HepG2 (cell line): ENCODE results near the gene AKAP6. TPM values are rescaled to one million over a fixed set of nuclear protein-coding genes. Genes with fewer than 3 reads are reported as not detected.

Source experiments
- ATAC-seq: fragments of 200-7000 bp; cut with Tn5 transposase; 3 replicates; pipeline ENCODE4 v1.9.1; 2020; ENCODE audit warnings: mild to moderate bottlenecking, moderate library complexity
- BruUV-seq: library from RNA; stranded (reverse); fragments of 400-500 nt; replicated peaks from 2 replicates; lab custom pipeline; 2021; lab: Mats Ljungman, UMichigan
- CTCF ChIA-PET: fragments of 300-600 bp; formaldehyde crosslinking; extraction: SDS; loops from one replicate; lab custom pipeline; 2021; ENCODE audit warnings: low total read pairs, inconsistent platforms, low intra/inter-chr PET ratio; lab: Yijun Ruan, JAX
- POLR2A ChIA-PET: fragments of 350-600 bp; sonication (Branson Sonifier 250); formaldehyde crosslinking; loops from one replicate; lab custom pipeline; 2020; ENCODE audit warnings: antibody characterized with exemption, inconsistent platforms; lab: Yijun Ruan, JAX
- DNase-seq: peaks from one replicate; pipeline ENCODE4 v3.0.0-alpha.2; 2015; ENCODE audit warnings: low spot score
- FAIRE-seq: peaks from 3 replicates; lab custom pipeline; 2011; peaks lifted over from hg19 to GRCh38; lab: Jason Lieb, UNC
- H2AFZ ChIP-seq: one replicate; pipeline ENCODE4 v1.6.1; 2011; ENCODE audit warnings: low read length, inconsistent platforms
- H3K27ac ChIP-seq: fragments of 300-600 bp; 3 replicates; pipeline ENCODE4 v1.8.0; 2011; ENCODE audit warnings: mixed run types, mild to moderate bottlenecking, mixed read lengths, low read length, inconsistent platforms; ENCODE audit not compliant: insufficient read depth; ENCODE audit errors: extremely low read length
- H3K27me3 ChIP-seq, 2 experiments: fragments of 200-600 bp in 1 of 2; 2 replicates in 1 of 2; 3 replicates in 1 of 2; pipeline versions ENCODE4 v1.6.0 to v1.8.0; 2011; ENCODE audit warnings: low read length in 2 of 2, mild to moderate bottlenecking in 2 of 2, moderate library complexity in 2 of 2, inconsistent platforms in 1 of 2; ENCODE audit not compliant: insufficient read depth in 2 of 2, control insufficient read depth in 1 of 2
- H3K36me3 ChIP-seq, 2 experiments: fragments of 200-600 bp in 1 of 2; replicated peaks in 1 of 2; 2 replicates in 1 of 2; 3 replicates in 1 of 2; pipeline versions ENCODE4 v1.5.1 to v1.8.0; 2011; ENCODE audit warnings: low read length in 2 of 2, inconsistent platforms in 1 of 2; ENCODE audit not compliant: insufficient read depth in 2 of 2, control insufficient read depth in 1 of 2
- H3K4me1 ChIP-seq: 2 replicates; pipeline ENCODE4 v1.5.1; 2012; ENCODE audit warnings: low read length, inconsistent platforms; ENCODE audit not compliant: insufficient read depth
- H3K4me2 ChIP-seq: 2 replicates; pipeline ENCODE4 v1.6.0; 2011; ENCODE audit warnings: low read depth, low read length, inconsistent platforms
- H3K4me3 ChIP-seq, 3 experiments: fragments of 200-600 bp in 1 of 3; sonication (generic), shearing (Covaris generic) in 1 of 3; replicated peaks in 1 of 3; 2 replicates each; pipeline ENCODE4 v1.5.1; 2011 to 2016; ENCODE audit warnings: low read length in 3 of 3, inconsistent platforms in 2 of 3, low read depth in 2 of 3, mild to moderate bottlenecking in 2 of 3, control low read depth in 1 of 3, mixed read lengths in 1 of 3; ENCODE audit not compliant: insufficient read depth in 1 of 3
- H3K79me2 ChIP-seq: one replicate; pipeline ENCODE4 v1.6.1; 2011; ENCODE audit warnings: low read length, inconsistent platforms; ENCODE audit not compliant: insufficient read depth
- H3K9ac ChIP-seq: 2 replicates; pipeline ENCODE4 v1.6.0; 2011; ENCODE audit warnings: mild to moderate bottlenecking, low read depth, low read length, inconsistent platforms; ENCODE audit not compliant: insufficient read depth
- H3K9me3 ChIP-seq: 2 replicates; pipeline ENCODE4 v1.5.1; 2012; ENCODE audit warnings: mild to moderate bottlenecking, low read length
- H4K20me1 ChIP-seq: 2 replicates; pipeline ENCODE4 v1.6.0; 2011; ENCODE audit warnings: inconsistent platforms, mild to moderate bottlenecking, low read length, moderate library complexity; ENCODE audit not compliant: insufficient read depth
- ELF4 ChIP-seq: sonication (generic); formaldehyde crosslinking; IDR thresholded peaks from 2 replicates; pipeline ENCODE4 v1.5.0; 2020; ENCODE audit warnings: missing genetic modification reagents, mild to moderate bottlenecking, moderate library complexity, borderline replicate concordance
- GABPA ChIP-seq, 2 experiments: IDR thresholded peaks; 2 replicates each; pipeline ENCODE4 v1.6.1; 2011 to 2016; ENCODE audit warnings: low read depth in 2 of 2, low read length in 1 of 2, missing biosample characterization in 1 of 2, missing genetic modification characterization in 1 of 2
- NR2F6 ChIP-seq, 2 experiments: IDR thresholded peaks; 2 replicates each; pipeline ENCODE4 v1.6.1; 2016; ENCODE audit warnings: antibody characterized with exemption in 1 of 2, mild to moderate bottlenecking in 1 of 2
- RFXAP ChIP-seq: sonication (generic); formaldehyde crosslinking; IDR thresholded peaks from 2 replicates; pipeline ENCODE4 v1.4.0; 2020; ENCODE audit warnings: missing genetic modification reagents, borderline replicate concordance
- SETDB1 ChIP-seq: sonication (generic); formaldehyde crosslinking; IDR thresholded peaks from 2 replicates; pipeline ENCODE4 v1.5.1; 2020; ENCODE audit warnings: missing genetic modification reagents, mild to moderate bottlenecking, borderline replicate concordance
- SYNCRIP ChIP-seq: fragments of 200-400 bp; formaldehyde crosslinking; IDR thresholded peaks from 2 replicates; pipeline ENCODE4 v1.6.1; 2018; ENCODE audit warnings: mild to moderate bottlenecking, low read depth, low read length; ENCODE audit not compliant: insufficient read depth
- TAF1 ChIP-seq: sonication (generic); formaldehyde crosslinking; IDR thresholded peaks from 2 replicates; pipeline ENCODE4 v1.4.0; 2020; ENCODE audit warnings: missing genetic modification reagents
- THYN1 ChIP-seq: sonication (generic); formaldehyde crosslinking; IDR thresholded peaks from 2 replicates; pipeline ENCODE4 v1.8.1; 2023; ENCODE audit warnings: low read depth, mild to moderate bottlenecking, moderate library complexity, missing genetic modification reagents, borderline replicate concordance
- WIZ ChIP-seq: sonication (generic); formaldehyde crosslinking; IDR thresholded peaks from 2 replicates; pipeline ENCODE4 v1.5.1; 2020; ENCODE audit warnings: mild to moderate bottlenecking, missing genetic modification reagents
- ZNF432 ChIP-seq: sonication (generic); formaldehyde crosslinking; IDR thresholded peaks from 2 replicates; pipeline ENCODE4 v1.5.0; 2020; ENCODE audit warnings: missing genetic modification reagents, mild to moderate bottlenecking, borderline replicate concordance
- ZNF790 ChIP-seq: sonication (generic); formaldehyde crosslinking; IDR thresholded peaks from 2 replicates; pipeline ENCODE4 v1.8.0; 2022; ENCODE audit warnings: missing genetic modification reagents, mild to moderate bottlenecking, borderline replicate concordance
- ZNF878 ChIP-seq: sonication (generic); formaldehyde crosslinking; IDR thresholded peaks from 2 replicates; pipeline ENCODE4 v1.8.1; 2023; ENCODE audit warnings: mild to moderate bottlenecking, missing genetic modification reagents, moderate library complexity
- WGBS: methylation state at CpG from one replicate; pipeline ENCODE4 v1.1.6; 2017; ENCODE audit warnings: low lambda C conversion rate; 5-methylcytosine and 5-hydroxymethylcytosine counted together
- in situ Hi-C: cut with HindIII; loops from 2 replicates; pipeline ENCODE4 v1.10.0; 2017; ENCODE audit warnings: low pct_unique_long_range_greater_than_20kb; ENCODE audit not compliant: extremely low pct_ligation_motif_present
- intact Hi-C: fragments of 100-400 bp; cut with micrococcal nuclease; formaldehyde crosslinking; loops from one replicate; pipeline ENCODE4 v1.10.0; 2022; ENCODE audit not compliant: unreplicated experiment
- polyA plus RNA-seq, 8 experiments: library from polyadenylated mRNA; depleted of rRNA in 3 of 8; stranded (reverse) in 7 of 8; unstranded in 1 of 8; fragments of >200 nt; fragmentation: Illumina TruSeq in 4 of 8; extraction: Trizol in 4 of 8; gene quantifications; 2 replicates each; pipeline versions ENCODE4 v1.2.1 to v1.2.3, GENCODE V29; 2011 to 2016; ENCODE audit warnings: low read depth in 4 of 8, missing spikeins in 1 of 8, mixed read lengths in 1 of 8; ENCODE audit not compliant: insufficient read depth in 1 of 8
- total RNA-seq, 5 experiments: library from RNA; depleted of rRNA; stranded (reverse); fragments of >200 nt; fragmentation: Illumina TruSeq; extraction: Trizol; gene quantifications; 2 replicates each; pipeline ENCODE4 v1.2.3, GENCODE V29; 2016; ENCODE audit warnings: low read depth in 1 of 5
- TF ChIP-seq, protein P1 (sequence below): sonication (generic); formaldehyde crosslinking; IDR thresholded peaks from 2 replicates; pipeline ENCODE4 v1.8.0; 2022; ENCODE audit warnings: low read depth, missing genetic modification reagents
- TF ChIP-seq, protein P2 (sequence below): sonication (generic); formaldehyde crosslinking; conservative IDR thresholded peaks from 2 replicates; pipeline ENCODE4 v1.4.0; 2020; ENCODE audit warnings: missing genetic modification reagents
- TF ChIP-seq, protein P3 (sequence below): sonication (generic); formaldehyde crosslinking; IDR thresholded peaks from one replicate; pipeline ENCODE4 v1.5.1; 2020; ENCODE audit warnings: mild to moderate bottlenecking, missing genetic modification reagents; ENCODE audit errors: not compliant biosample characterization

Gene AKAP6
- total and polyA plus RNA-seq, 2 of the 13 experiments (the other 11 are each of a cell fraction or from before 2014, with no cell fraction given), result 1.4 TPM

DNA sequence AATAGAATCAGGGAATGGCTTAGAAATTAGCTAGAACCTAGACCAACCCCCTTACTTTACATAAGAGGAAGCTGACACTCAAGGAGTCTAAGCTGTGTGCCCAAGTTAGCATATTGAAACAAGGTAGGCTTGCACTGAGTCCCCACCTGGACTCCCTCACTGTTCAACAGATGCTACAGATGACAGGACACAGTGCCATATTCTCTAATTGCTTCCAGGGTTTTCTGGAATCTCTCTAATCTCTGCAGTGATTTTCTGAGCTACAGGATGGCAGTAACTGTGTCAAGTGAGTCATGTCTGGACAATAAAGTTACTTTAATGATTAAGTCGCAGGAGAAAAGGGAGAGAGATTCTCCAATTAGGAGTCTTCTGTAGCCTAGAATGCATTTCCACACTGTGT is 35.8 kb downstream of the AKAP6 start:
- whole genome bisulfite sequencing, result 58% methylated on average over 1 of the region's 1 CpG
- no peak overlapping the region for H2AFZ ChIP-seq
- H3K27me3 ChIP-seq, result no peaks in the 10 kb centered on the region
- H3K9ac ChIP-seq, result no peak overlapping the region
- in situ Hi-C loops (no loop called here), intact Hi-C loops (no loop called here)
- H3K4me2 ChIP-seq, result no peak overlapping the region
- H3K36me3 ChIP-seq, result no peaks in the 10 kb centered on the region
- H3K4me3 ChIP-seq, result no peak overlapping the region
- no peaks in the 10 kb centered on the region for H3K9me3 ChIP-seq
- H3K4me1 ChIP-seq, result no peaks in the 10 kb centered on the region
- POLR2A ChIA-PET, result no interaction called here
- H4K20me1 ChIP-seq, result no peaks in the 10 kb centered on the region
- H3K27ac ChIP-seq, result no peak overlapping the region
- CTCF ChIA-PET, result no interaction called here
- ATAC-seq, result no peak
- FAIRE-seq, result no peak
- H3K79me2 ChIP-seq, result no peaks in the 10 kb centered on the region
- no peak for DNase-seq
- BruUV-seq, result no TSS peak
- TF ChIP-seq THYN1 (CRISPR knock-in tag) (no peak), ZNF878 (CRISPR knock-in tag) (no peak), TAF1 (CRISPR knock-in tag) (no peak), SETDB1 (CRISPR knock-in tag) (no peak), ZNF432 (CRISPR knock-in tag) (no peak), WIZ (CRISPR knock-in tag) (no peak), NR2F6 (IDR thresholded peaks at IDR 0.05) (no peak), NR2F6 (CRISPR knock-in tag; IDR thresholded peaks at IDR 0.05) (no peak), ELF4 (no peak), RFXAP (CRISPR knock-in tag) (no peak), ZNF790 (CRISPR knock-in tag) (no peak), SYNCRIP (no peak), GABPA (IDR thresholded peaks at IDR 0.05; ENCODE audit: low read depth, low read length) (no peak), GABPA (CRISPR knock-in tag; IDR thresholded peaks at IDR 0.05; ENCODE audit: low read depth) (no peak)
- TF ChIP-seq, protein P1, sequence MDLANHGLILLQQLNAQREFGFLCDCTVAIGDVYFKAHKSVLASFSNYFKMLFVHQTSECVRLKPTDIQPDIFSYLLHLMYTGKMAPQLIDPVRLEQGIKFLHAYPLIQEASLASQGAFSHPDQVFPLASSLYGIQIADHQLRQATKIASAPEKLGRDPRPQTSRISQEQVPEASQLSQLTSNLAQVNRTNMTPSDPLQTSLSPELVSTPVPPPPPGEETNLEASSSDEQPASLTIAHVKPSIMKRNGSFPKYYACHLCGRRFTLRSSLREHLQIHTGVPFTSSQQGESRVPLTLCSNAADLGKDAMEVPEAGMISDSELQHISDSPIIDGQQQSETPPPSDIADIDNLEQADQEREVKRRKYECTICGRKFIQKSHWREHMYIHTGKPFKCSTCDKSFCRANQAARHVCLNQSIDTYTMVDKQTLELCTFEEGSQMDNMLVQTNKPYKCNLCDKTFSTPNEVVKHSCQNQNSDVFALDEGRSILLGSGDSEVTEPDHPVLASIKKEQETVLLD, result no peak
- TF ChIP-seq, protein P2, sequence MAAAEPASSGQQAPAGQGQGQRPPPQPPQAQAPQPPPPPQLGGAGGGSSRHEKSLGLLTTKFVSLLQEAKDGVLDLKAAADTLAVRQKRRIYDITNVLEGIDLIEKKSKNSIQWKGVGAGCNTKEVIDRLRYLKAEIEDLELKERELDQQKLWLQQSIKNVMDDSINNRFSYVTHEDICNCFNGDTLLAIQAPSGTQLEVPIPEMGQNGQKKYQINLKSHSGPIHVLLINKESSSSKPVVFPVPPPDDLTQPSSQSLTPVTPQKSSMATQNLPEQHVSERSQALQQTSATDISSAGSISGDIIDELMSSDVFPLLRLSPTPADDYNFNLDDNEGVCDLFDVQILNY, result no peak
- TF ChIP-seq, protein P3, sequence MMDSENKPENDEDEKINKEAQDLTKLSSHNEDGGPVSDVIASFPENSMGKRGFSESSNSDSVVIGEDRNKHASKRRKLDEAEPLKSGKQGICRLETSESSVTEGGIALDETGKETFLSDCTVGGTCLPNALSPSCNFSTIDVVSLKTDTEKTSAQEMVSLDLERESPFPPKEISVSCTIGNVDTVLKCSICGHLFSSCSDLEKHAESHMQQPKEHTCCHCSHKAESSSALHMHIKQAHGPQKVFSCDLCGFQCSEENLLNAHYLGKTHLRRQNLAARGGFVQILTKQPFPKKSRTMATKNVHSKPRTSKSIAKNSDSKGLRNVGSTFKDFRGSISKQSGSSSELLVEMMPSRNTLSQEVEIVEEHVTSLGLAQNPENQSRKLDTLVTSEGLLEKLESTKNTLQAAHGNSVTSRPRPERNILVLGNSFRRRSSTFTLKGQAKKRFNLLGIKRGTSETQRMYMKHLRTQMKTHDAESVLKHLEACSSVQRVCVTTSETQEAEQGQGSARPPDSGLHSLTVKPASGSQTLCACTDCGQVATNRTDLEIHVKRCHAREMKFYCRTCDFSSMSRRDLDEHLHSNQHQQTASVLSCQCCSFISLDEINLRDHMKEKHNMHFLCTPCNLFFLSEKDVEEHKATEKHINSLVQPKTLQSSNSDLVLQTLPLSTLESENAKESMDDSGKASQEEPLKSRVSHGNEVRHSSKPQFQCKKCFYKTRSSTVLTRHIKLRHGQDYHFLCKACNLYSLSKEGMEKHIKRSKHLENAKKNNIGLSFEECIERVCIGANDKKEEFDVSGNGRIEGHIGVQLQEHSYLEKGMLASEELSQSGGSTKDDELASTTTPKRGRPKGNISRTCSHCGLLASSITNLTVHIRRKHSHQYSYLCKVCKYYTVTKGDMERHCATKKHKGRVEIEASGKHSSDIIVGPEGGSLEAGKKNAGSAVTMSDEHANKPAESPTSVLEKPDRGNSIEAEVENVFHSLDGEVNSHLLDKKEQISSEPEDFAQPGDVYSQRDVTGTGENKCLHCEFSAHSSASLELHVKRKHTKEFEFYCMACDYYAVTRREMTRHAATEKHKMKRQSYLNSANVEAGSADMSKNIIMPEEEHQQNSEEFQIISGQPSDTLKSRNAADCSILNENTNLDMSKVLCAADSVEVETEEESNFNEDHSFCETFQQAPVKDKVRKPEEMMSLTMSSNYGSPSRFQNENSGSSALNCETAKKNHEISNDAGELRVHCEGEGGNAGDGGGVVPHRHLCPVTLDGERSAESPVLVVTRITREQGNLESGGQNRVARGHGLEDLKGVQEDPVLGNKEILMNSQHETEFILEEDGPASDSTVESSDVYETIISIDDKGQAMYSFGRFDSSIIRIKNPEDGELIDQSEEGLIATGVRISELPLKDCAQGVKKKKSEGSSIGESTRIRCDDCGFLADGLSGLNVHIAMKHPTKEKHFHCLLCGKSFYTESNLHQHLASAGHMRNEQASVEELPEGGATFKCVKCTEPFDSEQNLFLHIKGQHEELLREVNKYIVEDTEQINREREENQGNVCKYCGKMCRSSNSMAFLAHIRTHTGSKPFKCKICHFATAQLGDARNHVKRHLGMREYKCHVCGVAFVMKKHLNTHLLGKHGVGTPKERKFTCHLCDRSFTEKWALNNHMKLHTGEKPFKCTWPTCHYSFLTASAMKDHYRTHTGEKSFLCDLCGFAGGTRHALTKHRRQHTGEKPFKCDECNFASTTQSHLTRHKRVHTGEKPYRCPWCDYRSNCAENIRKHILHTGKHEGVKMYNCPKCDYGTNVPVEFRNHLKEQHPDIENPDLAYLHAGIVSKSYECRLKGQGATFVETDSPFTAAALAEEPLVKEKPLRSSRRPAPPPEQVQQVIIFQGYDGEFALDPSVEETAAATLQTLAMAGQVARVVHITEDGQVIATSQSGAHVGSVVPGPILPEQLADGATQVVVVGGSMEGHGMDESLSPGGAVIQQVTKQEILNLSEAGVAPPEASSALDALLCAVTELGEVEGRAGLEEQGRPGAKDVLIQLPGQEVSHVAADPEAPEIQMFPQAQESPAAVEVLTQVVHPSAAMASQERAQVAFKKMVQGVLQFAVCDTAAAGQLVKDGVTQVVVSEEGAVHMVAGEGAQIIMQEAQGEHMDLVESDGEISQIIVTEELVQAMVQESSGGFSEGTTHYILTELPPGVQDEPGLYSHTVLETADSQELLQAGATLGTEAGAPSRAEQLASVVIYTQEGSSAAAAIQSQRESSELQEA (CRISPR knock-in tag), result no peak
